Measurements from ENCODE around the gene NSMCE1. TPM values are rescaled to one million over a fixed set of nuclear protein-coding genes. Genes with fewer than 3 reads are reported as not detected.
"Not testable (repeated sequence)": the region's sequence is repeated elsewhere in the genome, so short reads cannot be mapped to it uniquely, and the experiment has no call there.

The NSMCE1 gene
- total RNA-seq, 1 donor from 2014 or later = 49.2 TPM

DNA sequence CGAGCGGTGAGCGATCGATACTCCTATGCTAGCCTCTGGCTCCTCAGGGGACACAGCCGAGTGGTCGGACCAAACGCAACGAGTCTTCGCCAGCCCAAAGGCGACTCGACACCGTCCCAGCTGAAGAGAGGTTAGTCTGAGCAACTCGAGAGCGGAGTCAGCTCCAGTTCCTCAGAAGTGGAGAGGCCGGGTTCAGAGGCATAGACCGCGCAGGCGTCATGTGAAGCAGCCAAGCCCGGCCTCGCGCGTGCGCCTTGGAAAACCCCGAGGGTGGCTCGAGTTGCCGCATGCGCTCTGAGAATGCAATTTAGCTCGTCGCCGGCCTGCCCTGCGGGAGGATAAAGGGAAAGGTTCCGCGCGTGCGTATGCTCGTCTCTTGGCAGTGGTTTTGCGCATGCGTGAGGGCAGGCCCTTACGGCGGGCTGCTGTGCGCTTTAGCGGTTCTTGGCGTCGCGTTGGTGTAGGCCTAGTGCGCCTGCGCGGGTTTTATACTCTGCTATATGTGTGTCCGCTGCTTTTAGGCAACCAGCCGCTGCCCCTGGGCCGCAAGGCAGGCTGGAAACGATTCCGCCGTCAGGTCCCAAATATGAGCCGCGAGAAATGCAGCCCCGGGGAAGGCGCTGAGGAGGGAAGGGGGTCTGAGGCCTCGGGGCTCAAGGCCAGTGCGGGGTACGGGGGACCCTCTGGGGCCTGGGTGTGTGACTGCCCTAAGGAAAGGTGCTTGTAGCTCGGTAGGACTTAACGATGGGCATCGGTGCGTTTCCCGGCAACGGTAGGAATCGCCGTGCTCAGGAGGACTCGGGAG, 64.9 kb downstream of the NSMCE1 start, which contains the start of gene KDM8:
TSS of gene KDM8 (plus strand) at position 20 of the 805 bp plus-strand sequence. CDS start 6,598 bp downstream, outside the sequence.
- Histone ChIP-seq H3K9me3 (no peaks in the 10 kb centered on the region), H3K36me3 (no peaks in the 10 kb centered on the region), H3K27me3 (no peaks in the 10 kb centered on the region), H3K4me3 (peak within 1 kb of the TSS; percentile 74), H3K27ac (peak within 1 kb of the TSS; percentile 98), H3K4me1 (peaks cover 11% of the 10 kb centered on the region)
- ATAC-seq (peak; percentile 96), DNase-seq (peak; percentile 100)
- no peak for TF ChIP-seq CTCF (IDR thresholded peaks at IDR 0.05)
- intact Hi-C loops (cut with DNase I) = no loop called here

DNA sequence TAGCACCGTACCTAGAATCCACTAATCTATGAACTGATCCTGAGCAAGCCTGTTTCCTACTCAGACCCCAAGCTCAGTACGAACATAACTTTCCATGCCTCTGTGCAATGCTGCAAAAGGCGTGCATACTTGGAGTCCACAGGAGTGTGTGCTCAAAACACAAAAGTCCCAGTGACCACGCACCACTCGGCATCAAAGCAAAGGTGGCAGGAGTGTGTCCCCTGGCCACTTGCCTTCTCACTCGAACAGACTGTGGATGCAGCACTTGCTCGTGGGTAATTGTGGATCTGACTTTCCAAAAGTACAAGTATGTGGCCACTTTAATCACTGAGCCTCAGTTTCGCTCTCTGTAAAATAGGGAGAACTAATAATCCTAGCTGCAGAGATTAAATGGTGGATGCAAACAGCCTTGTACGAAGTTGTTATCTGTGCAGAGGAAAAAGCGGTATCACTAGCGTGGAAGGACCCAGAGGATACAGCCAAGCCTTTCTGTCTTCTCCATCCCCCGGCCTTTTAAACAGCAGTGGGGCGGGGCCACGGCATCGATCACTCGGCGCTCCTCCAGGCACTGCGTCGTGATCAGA, 65.6 kb downstream of the NSMCE1 start:
- ATAC-seq = peak; percentile 94
- H3K27me3 ChIP-seq = no peaks in the 10 kb centered on the region
- H3K27ac ChIP-seq = peak overlapping the region; percentile 98
- peak overlapping the region; percentile 74 for H3K4me3 ChIP-seq
- no peaks in the 10 kb centered on the region for H3K36me3 ChIP-seq
- no peak for TF ChIP-seq CTCF (IDR thresholded peaks at IDR 0.05)
- peaks cover 11% of the 10 kb centered on the region for H3K4me1 ChIP-seq
- no peaks in the 10 kb centered on the region for H3K9me3 ChIP-seq
- intact Hi-C loops (cut with DNase I) = no loop called here
- peak; percentile 96 for DNase-seq

DNA sequence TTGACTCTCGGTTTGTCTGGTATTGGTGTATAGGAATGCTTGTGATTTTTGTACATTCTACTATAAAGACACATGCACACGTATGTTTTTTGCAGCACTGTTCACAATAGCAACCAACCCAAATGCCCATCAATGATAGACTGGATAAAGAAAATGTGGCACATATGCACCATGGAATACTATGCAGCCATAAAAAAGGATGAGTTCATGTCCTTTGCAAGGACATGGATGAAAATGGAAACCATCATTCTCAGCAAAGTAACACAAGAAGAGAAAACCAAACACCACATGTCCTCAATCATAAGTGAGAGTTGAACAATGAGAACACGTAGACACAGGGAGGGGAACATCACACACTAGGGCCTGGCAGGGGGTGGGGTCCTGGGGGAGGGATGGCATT, 67.7 kb downstream of the NSMCE1 start:
- H3K4me3 ChIP-seq; DNase-seq; H3K36me3 ChIP-seq; H3K9me3 ChIP-seq; intact Hi-C loops (cut with DNase I); H3K27ac ChIP-seq; H3K27me3 ChIP-seq; ATAC-seq: not testable (repeated sequence)
- H3K4me1 ChIP-seq = peaks cover 11% of the 10 kb centered on the region

DNA sequence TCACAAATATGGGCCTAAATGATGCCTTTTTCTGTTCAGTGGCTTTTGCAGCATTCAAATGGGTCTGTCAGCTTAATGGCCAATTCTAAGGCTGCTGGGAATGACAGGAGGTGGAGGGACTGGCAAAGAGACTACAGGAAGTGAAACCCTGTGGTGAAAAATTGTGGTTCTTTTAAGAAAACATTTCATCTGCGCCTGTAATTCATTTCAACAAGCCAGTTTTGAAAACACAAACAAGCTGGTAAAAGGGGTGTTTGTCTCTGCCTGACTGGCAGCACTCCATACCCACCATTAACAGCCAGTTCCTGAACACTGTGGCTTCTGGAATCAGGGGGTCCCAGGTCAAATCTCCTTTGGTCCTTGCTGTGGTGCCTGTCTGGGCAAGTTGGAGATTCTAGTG, 68.8 kb downstream of the NSMCE1 start:
- Histone ChIP-seq H3K27me3 (no peaks in the 10 kb centered on the region), H3K9me3 (no peaks in the 10 kb centered on the region), H3K27ac (peak overlapping the region; percentile 58), H3K4me3 (no peak overlapping the region), H3K4me1 (peaks cover 9% of the 10 kb centered on the region), H3K36me3 (no peaks in the 10 kb centered on the region)
- no peak for TF ChIP-seq CTCF (IDR thresholded peaks at IDR 0.05)
- intact Hi-C loops (cut with DNase I) = no loop called here
- DNase-seq (no peak), ATAC-seq (no peak)

- intact Hi-C loops (cut with DNase I) = no loop called here
- H3K4me3 ChIP-seq = no peak overlapping the region
- H3K27me3 ChIP-seq = no peaks in the 10 kb centered on the region
- H3K9me3 ChIP-seq = no peaks in the 10 kb centered on the region
- peaks cover 5% of the 10 kb centered on the region for H3K4me1 ChIP-seq
- H3K27ac ChIP-seq = no peak overlapping the region
- DNase-seq = no peak
- no peak for ATAC-seq
- TF ChIP-seq CTCF (IDR thresholded peaks at IDR 0.05) = no peak
- H3K36me3 ChIP-seq = no peaks in the 10 kb centered on the region
Measured at GRCh38 chr16:27199235-27199586, 69.4 kb downstream of the NSMCE1 start.

- TF ChIP-seq CTCF (IDR thresholded peaks at IDR 0.05) = no peak
- H3K9me3 ChIP-seq = no peaks in the 10 kb centered on the region
- H3K27me3 ChIP-seq = no peaks in the 10 kb centered on the region
- ATAC-seq (no peak), DNase-seq (no peak)
- no peak overlapping the region for H3K4me3 ChIP-seq
- H3K4me1 ChIP-seq = peaks cover 5% of the 10 kb centered on the region
- no peak overlapping the region for H3K27ac ChIP-seq
- H3K36me3 ChIP-seq = no peaks in the 10 kb centered on the region
- intact Hi-C loops (cut with DNase I) = no loop called here
Measured at GRCh38 chr16:27198451-27199234, 69.9 kb downstream of the NSMCE1 start.
